Activated CD4-positive, alpha-beta T cell treated with anti-CD3 and anti-CD28 coated beads, Interleukin-10, Interleukin-2, amounts not matched to agents 100 ng/mL and 50 ng/mL, durations not matched to agents 16 hours and 8 hours (primary cell): Measurements from ENCODE around the gene VAV2.
A peak's percentile ranks its signal among the peaks of the same experiment; 100 is the strongest.

Experiments used
- DNase-seq: peaks from one replicate; pipeline ENCODE4 v3.0.0-alpha.2; 2020

Gene VAV2

DNA sequence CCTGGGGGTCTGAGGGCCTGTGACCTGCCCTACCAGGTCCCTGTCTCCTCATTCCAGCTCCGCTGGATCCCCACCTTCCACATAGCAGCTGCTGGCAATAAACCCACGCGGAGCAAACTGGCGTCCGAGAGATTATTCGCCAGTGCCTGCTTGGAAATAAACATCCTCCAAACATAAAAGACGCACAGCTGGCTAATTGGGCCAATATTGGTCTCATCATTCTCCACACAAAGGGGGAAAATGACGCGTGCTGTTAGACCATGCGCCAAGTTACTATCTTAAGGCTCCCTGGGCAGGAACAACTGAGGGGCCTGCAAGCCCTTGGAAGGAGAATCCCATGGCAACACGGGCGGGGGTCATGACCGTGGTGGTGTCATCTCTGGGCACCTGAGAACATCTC is 180.7 kb downstream of the VAV2 start:
- no peak for DNase-seq

GRCh38 chr9:133810556-133811195 is 181.4 kb downstream of the VAV2 start:
- DNase-seq: no peak

GRCh38 chr9:133809335-133809734 is 182.8 kb downstream of the VAV2 start:
- DNase-seq: no peak

DNA sequence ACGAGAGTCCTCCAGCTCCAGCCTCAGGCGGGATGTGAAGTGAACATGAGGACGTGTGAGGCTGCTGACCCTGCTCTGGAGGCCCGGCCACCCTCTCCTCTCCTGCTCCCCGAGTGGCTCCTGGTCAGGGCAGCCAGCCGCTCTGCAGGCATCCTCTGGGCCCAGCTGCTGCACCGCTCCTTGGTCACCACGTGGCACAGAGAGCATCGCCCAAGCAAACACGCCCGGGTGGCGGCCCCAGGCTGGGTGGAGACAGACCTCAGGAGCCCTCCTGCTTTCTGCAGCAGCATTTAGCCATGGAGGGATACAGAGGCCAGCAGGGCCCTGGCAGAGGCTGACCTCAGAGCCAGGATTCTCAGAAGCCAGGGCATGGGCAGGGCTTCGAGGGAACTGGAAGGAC is 184.3 kb downstream of the VAV2 start:
- no peak for DNase-seq

GRCh38 chr9:133807037-133807436 is 185.1 kb downstream of the VAV2 start:
- DNase-seq: no peak

GRCh38 chr9:133806623-133807010 is 185.5 kb downstream of the VAV2 start:
- no peak for DNase-seq

DNA sequence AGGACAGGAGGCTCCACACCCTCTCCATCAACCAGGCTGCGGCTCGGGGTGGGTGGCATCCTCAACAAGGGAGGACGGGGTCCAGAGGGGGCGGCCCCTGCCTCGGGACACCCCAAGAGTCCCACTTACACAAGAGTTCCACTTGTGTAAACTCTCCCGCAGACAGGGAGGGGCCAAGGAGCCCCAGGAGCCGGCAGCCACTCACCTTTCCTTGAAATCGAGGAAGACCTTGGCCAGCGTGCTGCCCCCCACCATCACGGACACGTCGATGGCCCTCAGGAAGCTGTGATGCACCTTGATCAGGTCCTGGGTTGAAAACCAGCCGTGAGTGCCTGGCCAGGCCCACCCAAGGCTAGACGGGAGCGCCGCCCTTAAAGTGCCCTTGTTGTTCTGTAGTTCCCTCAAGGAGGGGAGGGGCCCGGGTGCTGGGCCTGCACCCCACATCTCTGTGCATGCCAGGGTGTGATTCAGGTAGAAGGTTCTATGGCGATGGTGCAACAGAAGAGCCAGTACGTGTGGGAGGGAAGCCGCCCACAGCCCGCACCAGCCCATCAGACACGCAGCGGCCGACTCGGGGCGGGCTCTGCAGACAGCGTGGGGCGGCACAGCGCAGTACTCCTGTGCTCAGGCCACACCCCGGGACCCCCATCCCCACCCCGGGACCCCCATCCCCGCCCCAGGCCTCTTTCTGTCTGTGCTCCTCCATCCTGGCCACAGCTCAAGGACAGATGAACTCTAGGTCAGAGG is 186.1 kb downstream of the VAV2 start:
- no peak for DNase-seq

DNA sequence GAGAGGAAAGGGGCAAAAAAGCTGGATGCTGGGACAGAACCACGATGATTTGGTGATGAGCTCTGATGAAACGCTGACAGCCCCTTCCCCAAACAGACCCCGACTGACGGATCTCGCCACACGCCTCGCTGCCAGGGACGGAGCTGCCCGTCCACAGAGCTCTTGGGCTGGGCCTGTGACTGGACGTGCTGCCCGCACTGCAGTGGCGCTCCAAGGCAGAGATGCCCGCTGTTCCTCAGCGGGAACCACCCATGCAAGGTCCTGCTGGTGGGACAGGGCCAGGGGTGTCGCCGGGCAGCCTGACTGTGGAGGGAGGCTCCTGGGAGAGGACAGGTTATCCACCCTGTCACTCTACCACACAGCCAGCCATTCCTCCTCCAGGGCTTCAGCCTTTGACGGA is 187.9 kb downstream of the VAV2 start:
- DNase-seq: no peak

- no peak for DNase-seq
These were observed 188.4 kb downstream of the VAV2 start for GRCh38 chr9:133803745-133804144.

DNA sequence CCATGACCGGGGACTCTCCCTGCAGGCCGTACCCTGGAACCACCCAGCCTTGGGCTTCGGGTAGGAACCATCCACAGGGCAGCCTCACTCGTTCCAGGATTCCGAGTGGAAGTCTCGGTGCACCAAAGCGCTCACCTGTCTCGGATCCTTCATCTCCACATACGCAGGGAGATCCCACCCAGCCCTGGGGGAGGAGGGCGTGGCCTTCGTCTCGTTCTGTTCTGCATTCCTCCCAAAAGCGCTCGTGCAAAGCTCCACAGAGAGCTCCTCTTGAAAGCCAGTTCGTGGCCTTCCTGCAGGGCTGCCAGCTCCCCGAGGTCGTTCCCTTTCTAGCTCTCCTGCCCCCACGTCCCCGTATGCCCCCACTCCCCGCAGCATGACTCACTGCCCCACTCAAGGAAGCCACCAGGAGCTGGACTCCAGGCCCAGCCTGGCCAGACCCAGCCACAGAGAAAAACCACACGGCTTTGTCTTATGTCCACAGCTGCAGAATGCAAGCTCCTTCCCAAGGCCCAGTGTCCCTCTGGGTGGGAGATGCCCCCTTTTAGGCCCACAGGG is 189.0 kb downstream of the VAV2 start:
- no peak for DNase-seq

DNA sequence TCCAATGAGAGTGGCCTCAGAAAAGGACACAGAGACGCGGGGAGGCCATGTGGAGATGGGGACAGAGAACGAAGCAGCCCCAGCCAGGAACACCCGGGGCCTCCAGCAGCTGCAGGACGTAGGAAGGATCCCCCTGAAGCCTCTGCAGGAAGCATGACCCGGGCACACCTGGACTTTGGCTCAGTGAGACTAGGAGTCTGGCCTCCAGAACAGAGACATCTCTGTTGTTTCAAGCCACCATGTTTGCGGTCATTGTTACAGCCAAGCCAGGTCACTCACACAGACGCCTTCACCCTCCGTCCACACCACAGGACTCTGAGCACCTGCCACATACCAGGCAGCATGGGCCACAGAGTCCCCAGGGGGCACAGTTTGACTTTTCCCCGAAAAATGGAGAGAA is 190.4 kb downstream of the VAV2 start:
- no peak for DNase-seq

DNA sequence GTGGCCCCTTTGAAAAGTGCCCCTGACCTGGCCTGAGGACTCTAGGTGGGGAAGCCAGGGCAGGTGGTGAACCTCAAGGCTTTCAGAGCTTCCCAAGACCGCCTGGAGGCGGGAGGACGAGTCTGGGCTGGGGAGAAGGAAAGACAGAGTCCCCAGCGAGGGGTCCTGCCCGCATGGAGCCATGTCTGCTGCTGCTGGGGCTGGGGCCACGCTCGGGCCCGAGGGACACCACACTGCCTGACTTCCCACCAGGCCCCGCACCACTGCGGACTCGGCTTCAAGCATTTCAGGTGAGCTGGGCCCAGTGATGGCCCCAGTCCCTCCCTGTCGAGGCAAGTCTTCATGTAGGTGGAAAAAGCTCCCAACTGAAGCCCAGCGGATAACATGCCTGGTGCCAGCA is 191.9 kb downstream of the VAV2 start:
- no peak for DNase-seq

GRCh38 chr9:133799716-133800115 is 192.4 kb downstream of the VAV2 start:
- no peak for DNase-seq

GRCh38 chr9:133799106-133799505 is 193.0 kb downstream of the VAV2 start:
- no peak for DNase-seq

DNA sequence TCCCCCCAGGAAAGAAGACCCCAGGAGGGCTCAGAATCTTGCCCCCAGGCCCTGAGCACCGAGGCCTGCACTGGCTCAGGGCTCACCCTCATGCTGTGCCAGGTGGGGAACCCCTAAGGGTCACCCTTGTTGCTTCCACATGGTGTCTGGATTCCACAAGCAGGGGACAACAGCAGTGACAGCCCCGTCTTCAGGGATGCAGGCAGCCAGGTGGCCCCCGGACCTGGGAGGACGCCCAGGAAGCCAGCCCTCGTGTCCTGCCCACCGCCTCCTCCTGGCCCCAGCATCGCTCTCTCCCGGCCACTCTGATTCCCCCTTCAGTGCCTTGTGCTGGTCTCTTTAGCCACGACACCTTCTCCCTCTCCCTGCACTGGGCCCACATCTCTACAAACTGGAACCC is 194.0 kb downstream of the VAV2 start:
- DNase-seq: no peak

DNA sequence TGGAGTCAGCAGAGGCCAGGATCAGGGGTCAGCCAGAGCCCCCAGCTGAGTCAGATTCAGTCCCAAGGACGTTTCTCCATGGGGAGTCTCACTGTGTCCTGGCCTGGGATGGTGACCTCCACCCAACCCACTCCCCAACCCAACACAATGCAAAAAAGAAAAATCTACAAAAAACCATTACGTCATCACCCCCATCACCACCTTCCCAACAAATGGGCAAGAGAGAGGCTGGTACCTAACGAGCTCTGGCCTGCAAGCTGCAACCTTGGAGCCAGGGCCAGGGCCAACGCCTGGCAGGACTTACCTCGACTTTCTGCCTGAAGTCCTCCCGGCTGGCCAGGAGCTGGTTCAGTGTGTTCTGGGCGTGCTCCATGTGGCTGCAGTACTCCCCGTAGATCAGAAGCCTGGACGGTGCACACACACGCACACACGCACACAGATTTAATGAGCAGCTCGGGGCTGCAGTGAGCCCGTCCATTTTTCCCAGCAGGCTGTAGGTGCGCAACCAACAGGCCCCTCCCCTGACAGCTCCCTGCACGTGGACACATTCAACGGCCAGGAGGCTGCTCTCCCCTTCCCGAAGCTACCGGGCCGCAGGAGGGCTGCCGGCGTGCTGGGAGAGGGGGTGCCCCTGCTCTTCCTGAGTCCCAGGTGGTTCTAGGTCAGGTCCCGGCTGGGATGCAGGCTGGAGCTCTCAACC is 194.6 kb downstream of the VAV2 start:
- DNase-seq: no peak

- DNase-seq: no peak
These were observed 195.6 kb downstream of the VAV2 start for GRCh38 chr9:133796562-133796961.

GRCh38 chr9:133795049-133795448 is 197.1 kb downstream of the VAV2 start:
- DNase-seq: no peak

DNA sequence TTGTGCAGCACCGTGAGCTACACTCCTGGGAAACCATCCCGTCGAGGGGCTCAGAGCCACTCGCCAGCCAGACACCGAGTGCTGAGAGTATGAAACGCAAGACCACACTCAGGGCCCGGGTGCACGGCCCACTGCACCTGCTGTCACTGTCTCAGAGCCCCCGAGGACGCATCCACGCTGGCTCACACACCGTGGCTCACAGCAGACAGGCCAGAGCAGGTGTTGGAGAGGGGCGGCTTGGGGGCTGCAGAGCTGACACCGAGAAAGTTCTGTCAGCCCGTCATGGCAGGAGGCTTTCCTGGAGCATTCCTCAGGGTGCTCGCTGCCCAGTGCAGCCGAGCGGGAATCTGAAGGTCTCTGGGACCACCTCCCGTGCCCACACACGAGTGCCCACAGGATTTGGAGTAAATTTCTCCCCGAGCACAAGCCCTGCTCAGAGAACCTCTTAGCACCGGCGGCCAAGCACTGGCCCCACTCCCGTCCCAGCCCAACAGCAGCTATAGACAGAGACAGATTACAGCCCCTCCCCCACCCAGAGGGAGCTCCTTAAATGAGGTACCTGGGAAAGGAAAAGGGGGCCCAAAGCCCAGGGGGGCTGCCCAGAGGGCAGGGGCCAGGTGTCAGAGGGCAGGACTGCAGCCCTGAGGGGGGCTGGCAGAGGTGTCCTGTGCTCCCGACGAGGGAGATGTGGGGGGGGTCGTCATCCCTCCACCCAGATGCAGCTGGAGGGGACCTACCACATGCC is 197.9 kb downstream of the VAV2 start:
- no peak for DNase-seq

- no peak for DNase-seq
These were observed 198.7 kb downstream of the VAV2 start for GRCh38 chr9:133793471-133793870.

DNA sequence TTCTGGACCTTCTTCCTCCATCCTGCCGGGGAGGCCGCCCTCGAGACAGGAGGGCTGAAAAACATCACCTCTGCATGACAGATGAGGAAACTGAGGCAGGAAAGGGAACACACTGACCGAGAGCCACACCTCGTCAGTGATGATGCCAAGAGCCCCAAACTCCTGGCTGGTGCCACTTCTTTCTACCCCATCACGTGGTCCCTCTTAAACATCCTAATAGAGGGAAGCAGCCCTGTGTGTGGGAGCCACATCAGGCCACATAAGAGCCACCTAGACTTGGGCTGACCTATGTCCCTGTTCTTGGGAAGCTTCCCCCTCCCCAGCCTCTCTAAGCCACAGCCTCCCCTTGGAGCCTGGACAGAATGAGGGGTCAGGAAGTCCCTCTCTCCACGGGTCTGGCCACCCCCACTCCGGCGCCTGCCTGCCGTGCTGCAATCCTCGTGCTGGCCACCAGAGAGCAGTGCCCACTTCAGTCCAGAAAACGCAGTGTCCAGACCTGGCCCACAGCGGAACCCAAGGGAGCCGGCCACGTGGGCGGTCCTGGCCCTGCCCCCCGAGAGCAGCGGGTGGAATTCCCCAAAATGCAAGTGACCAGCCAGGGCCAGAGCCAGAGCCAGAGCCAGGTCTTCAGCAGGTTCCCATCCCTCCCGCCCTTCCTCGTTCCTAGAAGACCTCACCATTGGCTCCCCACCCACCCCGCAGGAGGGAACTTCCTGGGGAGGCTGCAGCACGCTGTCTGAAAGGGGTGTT is 199.2 kb downstream of the VAV2 start:
- peak; percentile 45 for DNase-seq
